Pons (tissue), 1 donor: ENCODE results near the gene PPM1J.

Experiments
- DNase-seq: peaks from one replicate; pipeline ENCODE4 v3.0.0-alpha.2; 2016; ENCODE audit warnings: low spot score

PPM1J gene

GRCh38 chr1:112687361-112687760, 27.8 kb downstream of the PPM1J start:
- DNase-seq, result no peak

GRCh38 chr1:112686835-112687234, 28.3 kb downstream of the PPM1J start:
- no peak for DNase-seq

- no peak for DNase-seq
These were observed 28.7 kb downstream of the PPM1J start for GRCh38 chr1:112686417-112686816.

GRCh38 chr1:112685913-112686312, 29.2 kb downstream of the PPM1J start:
- no peak for DNase-seq

- DNase-seq, result no peak
These were observed 36.5 kb downstream of the PPM1J start for GRCh38 chr1:112678605-112679004.

GRCh38 chr1:112677501-112677900, 37.6 kb downstream of the PPM1J start:
- DNase-seq, result no peak

- DNase-seq, result no peak
These were observed 38.6 kb downstream of the PPM1J start for GRCh38 chr1:112676543-112676942.

- peak; percentile 14 for DNase-seq
These were observed 39.3 kb downstream of the PPM1J start for GRCh38 chr1:112675728-112676381.

GRCh38 chr1:112674986-112675727, 40.0 kb downstream of the PPM1J start:
- DNase-seq, result peak; percentile 14

GRCh38 chr1:112674440-112674985, 40.6 kb downstream of the PPM1J start, which contains the start of gene MOV10:
MOV10 (plus strand) TSS chr1:112674659; CDS start chr1:112674913, 254 bp downstream.
- DNase-seq, result peak; percentile 34

GRCh38 chr1:112673592-112674439, 41.3 kb downstream of the PPM1J start:
- DNase-seq, result peak; percentile 60

- no peak for DNase-seq
These were observed 42.3 kb downstream of the PPM1J start for GRCh38 chr1:112672842-112673241.

- DNase-seq, result no peak
These were observed 43.1 kb downstream of the PPM1J start for GRCh38 chr1:112672009-112672408.

- DNase-seq, result no peak
These were observed 48.2 kb downstream of the PPM1J start for GRCh38 chr1:112666946-112667345.

- no peak for DNase-seq
These were observed 49.3 kb downstream of the PPM1J start for GRCh38 chr1:112665857-112666256.
